ENCODE data around the gene CD3D.

DNA sequence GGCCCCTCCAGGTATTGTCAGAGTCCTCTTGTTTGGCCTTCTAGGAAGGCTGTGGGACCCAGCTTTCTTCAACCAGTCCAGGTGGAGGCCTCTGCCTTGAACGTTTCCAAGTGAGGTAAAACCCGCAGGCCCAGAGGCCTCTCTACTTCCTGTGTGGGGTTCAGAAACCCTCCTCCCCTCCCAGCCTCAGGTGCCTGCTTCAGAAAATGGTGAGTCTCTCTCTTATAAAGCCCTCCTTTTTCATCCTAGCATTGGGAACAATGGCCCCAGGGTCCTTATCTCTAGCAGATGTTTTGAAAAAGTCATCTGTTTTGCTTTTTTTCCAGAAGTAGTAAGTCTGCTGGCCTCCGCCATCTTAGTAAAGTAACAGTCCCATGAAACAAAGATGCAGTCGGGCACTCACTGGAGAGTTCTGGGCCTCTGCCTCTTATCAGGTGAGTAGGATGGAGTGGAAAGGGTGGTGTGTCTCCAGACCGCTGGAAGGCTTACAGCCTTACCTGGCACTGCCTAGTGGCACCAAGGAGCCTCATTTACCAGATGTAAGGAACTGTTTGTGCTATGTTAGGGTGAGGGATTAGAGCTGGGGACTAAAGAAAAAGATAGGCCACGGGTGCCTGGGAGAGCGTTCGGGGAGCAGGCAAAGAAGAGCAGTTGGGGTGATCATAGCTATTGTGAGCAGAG, 37.8 kb downstream of the CD3D start, which contains the start of gene CD3E:
- TF ChIP-seq CTCF (conservative IDR thresholded peaks at IDR 0.05; ENCODE audit: low read length) (no peak), EZH2phosphoT487 (IDR thresholded peaks at IDR 0.05; ENCODE audit: borderline replicate concordance, low read depth, low read length) (no peak)
